Left forelimb (tissue), 1 donor: ENCODE data around the gene MAGI1.

ENCODE experiments used
- DNase-seq: peaks from one replicate; pipeline ENCODE4 v3.0.0-alpha.2; 2018; ENCODE audit warnings: low spot score

The MAGI1 gene

GRCh38 chr3:65305836-65306235 is 732.9 kb downstream of the MAGI1 start:
- no peak for DNase-seq
